GM19452 (cell line): ENCODE data around the gene LLGL1.
"Not testable (repeated sequence)": the region's sequence is repeated elsewhere in the genome, so short reads cannot be mapped to it uniquely, and the experiment has no call there.

Source experiments
- ATAC-seq: cut with Tn5 transposase; IDR thresholded peaks from one replicate; pipeline ENCODE4 v1.9.1; 2021; ENCODE audit not compliant: unreplicated experiment

LLGL1 gene

DNA sequence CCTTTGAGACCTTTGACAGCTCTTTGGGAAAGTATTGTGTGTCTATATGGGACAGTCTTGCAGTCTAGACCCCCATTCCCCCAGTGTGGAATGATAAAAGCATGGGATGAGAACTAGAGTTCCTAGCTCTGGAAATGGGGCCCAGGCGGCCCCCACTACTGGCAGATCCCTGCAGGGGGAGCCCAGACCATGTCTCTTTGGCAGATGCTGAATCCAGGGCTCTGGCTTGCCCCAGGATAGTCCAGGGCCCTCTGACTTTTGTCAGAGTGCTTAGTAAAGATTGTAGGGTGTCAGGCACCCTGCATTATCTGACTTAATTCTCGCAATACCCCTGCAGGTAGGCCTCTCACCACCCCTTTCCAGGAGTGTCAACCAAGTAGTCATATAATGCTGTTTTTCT is 33.5 kb upstream of the LLGL1 start:
- ATAC-seq, result no peak

DNA sequence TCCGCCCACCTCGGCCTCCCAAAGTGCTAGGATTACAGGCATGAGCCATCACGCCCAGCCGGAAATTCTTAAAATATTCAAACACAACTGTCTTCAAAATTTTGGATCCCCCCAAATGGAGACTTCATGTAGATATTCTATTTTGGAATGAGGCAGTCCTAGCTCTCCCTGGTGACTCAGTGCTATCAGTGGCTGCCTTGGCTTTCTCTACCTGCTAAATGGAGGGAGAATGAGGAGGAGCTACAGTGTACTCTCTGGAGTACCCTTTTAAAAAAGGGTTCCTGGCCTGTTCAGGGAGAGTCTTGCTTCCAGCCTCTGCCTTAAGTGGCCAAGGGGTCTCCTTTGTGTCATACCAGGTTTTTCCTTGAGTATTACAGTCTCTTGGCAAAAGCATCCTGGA is 31.0 kb upstream of the LLGL1 start:
- no peak for ATAC-seq

DNA sequence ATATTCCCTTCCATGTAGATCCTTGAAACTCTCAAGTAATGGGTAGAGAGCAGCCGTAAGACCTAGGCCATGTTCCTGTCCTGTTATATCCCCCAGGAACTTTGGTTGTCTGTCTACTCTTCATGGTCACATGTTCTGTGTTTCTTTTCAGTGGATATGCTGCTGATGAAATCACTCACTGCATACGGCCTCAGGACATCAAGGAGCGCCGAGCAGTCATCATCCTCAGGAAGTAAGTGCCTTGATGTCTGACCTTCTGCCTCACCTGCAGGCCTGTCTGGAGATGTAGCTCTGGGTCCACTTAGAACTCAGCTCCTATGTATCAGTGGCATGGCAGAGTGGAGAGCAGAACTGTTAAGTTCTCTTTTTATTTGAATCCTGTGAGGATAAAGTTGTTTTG is 30.6 kb upstream of the LLGL1 start:
- no peak for ATAC-seq

DNA sequence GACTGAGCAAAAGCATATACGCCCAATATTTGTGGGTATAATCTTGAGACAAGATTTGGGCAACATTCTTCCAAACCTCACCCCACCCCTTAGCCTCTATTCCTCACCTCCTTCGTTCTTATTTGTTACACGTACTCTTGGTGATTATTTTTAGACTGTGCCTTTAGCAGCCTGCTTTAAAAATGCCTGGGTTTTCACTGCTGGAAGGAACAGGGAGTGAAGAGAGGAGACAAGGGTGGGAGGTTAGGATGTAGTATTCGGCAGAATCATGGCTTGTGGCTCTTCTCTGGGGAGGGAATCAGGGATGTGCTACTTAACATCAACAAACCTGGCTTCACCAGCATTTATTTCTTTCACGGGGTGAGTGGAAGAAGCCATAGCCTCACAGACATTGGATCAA is 30.2 kb upstream of the LLGL1 start:
- ATAC-seq, result no peak

DNA sequence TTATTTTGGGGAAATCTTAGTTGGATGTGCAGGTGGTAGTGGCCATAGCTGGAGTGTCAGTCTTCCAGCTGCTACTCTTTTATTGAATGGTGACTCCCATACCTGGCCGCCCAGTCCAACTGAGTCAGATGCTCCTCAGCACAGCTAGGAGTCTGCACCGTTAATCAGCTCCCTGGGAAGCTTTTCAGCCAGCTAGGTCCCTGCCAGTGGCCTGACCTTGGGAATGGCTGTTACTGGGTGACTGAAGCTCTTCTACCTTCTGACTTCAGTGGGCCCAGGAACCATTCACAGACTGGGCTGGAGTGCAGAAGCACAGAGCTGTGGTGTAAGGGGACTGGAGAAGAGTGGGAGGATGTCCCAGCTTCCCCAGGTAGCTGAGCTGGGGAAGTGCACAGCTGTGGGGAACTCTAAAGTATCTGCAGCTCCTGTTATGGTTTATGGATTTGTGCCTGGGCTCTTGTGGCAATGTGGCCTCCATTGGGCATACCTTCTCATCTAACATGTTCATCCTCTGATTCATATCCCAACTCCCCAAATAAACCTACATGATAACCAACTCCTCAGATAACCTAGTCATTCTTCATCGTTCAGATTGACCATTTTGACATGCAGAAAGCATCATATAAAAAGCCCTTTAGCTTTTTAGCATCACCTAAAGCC is 27.8 kb upstream of the LLGL1 start:
- ATAC-seq, result no peak

DNA sequence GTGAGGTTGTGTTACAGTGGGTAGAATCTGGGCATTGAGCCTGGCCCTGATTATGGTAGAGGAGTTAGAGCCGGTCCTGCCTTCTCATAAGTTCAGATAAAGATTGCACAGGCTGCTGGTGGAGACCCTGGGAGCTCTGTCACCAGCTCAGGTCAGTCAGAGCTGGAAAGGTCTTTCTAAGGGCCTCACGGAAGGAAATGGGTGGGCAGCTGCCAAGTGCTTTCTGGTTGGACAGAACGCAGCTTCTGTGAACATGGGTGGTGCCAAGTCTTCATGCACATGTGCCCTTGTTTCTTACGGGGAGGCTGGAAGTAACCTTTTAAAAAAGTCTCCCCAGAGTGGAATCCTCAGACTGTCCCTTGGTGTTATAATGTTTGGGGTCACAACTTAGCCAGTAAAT is 26.9 kb upstream of the LLGL1 start:
- no peak for ATAC-seq

DNA sequence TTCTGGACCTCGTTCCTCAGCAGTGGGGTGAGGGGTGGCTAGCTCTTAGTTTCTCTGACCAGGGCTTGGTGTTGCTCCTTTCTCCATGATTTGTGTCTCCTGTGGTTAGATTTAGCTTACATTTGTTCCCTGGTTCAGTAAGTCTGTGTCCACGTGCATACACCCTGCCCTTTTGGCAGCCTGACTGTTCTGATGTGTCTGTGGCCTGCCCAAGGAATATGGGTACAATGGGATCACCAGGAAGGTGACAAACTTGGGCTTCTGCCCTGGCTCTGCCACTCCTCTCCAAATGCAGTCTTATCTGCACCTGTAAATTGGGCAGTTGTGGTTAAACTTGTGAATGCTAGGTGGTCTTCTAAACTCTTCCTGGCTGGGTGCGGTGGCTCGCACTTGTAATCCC is 24.3 kb upstream of the LLGL1 start:
- ATAC-seq, result no peak

DNA sequence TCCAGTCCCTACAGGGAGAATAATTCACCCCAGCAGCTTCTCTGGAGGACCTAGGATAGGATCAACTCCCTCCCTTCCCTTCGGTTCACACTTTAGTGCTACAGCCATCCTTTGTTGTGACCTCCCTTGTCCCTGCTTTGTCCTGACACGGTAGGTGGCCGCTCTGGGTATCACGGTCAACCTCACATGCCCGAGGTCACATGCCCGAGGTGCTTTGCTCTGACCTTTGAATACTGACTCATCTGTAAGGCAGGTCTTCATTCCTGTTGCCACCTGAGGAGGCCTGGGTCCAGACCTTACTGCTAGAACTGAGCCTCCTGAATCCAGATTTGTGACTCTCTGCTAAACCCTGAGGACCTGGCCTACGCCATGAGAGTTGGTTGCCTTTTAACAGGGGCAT is 22.1 kb upstream of the LLGL1 start:
- no peak for ATAC-seq

DNA sequence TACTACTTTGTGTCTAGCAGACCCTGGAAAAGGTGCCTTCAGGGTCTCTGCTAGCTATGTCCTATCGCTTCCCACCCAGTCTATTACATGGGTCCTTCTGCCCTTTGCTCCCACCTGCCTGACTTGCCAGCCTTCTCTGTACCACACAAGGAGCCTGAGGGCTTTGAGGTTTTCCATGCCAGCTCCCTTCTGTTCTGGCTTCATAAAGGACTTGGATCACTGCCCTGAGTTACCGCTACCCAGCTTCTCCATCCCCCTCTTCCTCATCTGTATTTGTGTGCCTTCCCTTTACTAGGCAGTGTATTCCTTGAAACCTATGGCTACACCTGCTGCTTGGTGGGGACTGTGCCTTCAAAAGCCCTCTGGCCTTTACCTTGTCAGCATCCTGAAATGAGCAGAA is 19.6 kb upstream of the LLGL1 start:
- ATAC-seq, result no peak

DNA sequence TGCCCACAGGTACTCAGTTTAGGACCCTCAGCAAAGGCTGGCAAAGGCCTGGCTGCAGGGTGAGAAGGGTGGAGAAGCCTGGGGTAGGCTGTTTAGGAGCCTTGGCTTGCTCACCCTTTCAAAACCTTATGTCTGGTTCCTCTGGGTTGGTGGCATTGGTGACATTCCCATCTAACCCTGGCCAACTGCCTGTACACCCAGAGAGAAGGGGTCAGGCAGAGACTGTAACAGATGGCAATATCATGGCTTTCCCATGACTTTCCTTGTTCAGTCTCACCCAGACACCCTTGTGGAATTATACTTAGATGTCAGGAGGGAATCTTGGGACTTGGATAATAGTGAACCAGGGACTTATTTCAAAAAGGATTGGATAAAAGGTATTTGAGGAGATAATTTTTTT is 18.5 kb upstream of the LLGL1 start:
- ATAC-seq, result no peak

DNA sequence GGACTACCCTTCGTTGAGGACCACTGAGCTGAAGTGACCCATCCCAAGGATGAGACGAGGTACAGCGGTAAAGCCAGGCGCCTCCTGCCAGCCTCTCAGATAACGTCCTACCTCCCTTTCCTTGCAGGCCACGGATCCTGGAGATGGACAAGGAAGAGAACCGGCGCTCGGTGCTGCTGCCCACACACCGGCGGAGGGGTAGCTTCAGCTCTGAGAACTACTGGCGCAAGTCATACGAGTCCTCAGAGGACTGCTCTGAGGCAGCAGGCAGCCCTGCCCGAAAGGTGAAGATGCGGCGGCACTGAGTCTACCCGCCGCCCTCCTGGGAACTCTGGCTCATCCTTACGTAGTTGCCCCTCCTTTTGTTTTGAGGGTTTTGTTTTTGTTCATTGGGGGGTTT is 17.3 kb upstream of the LLGL1 start:
- no peak for ATAC-seq

DNA sequence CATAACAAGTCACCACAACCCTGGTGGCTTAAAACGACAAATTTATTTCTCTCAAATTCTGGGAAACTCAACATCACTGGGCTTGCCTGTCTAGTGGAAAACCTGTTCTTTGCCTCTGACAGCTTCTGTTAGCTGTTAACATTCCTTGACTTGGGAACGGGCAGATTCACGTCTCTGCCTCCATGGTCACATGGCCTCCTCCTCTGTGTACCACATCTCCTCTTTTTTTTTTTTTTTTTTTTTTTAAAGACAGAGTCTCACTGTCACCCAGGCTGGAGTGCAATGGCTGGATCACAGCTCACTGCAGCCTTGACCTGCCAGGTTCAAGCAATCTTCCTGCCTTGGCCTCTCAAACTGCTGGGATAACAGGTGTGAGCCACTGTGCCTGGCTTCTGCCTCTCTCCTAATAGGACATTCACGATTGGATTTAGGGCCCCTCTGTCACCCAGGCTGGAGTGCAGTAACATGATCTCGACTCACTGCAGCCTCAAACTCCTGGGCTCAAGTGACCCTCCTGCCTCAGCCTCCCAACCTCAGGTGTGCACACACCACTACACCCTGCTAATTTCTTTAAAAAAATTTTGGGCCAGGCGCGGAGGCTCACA is 11.7 kb upstream of the LLGL1 start:
- ATAC-seq, result no peak

DNA sequence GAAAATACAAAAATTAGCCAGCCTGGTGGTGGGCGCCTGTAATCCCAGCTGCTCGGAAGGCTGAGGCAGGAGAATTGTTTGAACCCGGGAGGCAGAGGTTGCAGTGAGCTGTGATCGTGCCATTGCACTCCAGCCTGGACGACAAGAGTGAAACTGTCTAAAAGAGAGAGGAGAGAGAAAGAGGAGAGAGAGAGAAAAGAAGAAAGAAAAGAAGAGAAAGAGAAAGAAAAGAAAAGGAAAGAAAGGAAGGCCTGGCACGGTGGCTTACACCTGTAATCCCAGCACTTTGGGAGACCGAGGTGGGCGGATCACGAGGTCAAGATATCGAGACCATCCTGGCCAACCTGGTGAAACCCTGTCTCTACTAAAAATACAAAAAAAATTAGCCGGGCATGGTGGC is 8.5 kb upstream of the LLGL1 start:
- ATAC-seq, result not testable (repeated sequence)

DNA sequence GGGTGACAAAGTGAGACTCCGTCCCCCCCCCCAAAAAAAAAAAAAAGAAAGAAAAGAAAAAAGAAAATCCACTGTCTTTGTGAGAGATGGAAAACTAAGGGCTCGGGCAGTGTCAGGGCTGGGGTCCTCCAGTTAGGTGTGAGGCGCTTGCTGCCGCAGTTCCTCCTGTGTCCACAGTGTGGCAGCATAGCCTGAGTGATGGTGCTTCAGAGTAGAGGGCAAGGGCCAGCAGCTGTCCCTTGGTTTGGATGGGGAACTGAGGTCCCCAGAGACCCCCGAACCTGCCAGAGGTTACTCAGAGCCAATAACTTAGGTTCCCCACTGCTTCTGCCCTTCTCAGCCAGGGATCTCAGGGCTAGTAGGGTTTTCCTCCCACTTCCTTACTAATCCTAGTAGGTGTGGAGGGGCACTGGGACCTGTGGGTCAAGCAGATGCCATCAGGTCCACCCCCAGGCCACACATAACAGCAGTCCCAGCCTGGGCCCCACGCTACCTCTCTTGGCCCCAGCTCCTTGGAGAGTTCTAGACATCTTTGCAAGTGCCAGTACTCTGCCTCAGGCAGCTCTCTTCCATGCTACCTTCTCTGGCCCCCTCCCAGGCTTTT is 7.9 kb upstream of the LLGL1 start:
- no peak for ATAC-seq

DNA sequence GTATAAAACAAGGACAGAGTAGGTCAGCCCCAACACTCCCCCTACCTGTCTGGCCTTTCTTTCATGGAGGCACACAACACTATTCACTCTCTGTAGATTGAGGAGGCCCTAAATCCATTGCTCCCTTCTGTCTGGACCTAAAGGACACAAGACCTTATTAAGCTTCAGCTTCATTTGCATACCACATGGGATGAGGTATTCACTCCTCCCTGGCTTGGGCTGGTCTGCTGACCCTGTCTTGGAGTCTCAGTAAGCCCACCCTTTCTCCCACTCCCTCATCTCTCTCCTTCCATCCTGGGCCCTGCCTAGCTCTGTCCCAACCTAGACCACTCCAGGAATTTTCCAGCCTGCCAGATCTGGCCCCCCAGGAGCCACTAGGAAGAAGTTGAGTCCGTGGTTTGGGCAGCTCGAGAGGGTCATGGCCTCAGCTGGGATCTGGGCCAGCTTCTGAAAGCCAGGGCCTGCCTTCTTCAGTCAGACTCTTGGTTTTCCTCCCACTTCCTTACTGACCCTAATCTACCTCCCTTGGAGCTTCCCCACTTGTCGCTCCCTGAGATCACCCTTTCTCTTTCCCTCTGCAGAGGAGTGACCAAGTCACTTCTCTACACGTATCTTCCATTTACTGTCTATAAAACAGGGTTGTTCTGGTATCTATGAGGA is 6.5 kb upstream of the LLGL1 start:
- no peak for ATAC-seq

DNA sequence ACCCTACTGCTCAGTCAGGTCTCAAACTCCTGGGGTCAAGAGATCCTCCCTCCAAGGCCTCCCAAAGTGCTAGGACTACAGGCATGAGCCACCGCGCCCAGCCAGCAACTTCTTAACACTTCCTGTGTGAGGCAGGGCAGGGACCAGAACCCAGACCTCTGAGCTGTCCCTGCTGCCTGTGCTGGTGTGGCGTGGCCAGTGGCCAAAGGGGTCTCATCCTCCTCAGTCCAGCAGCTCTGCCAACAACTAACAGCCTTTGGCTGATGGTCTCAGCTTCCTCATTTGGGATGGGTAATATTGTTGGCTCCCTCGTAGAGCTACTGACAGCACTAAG is 1.4 kb upstream of the LLGL1 start:
- no peak for ATAC-seq

DNA sequence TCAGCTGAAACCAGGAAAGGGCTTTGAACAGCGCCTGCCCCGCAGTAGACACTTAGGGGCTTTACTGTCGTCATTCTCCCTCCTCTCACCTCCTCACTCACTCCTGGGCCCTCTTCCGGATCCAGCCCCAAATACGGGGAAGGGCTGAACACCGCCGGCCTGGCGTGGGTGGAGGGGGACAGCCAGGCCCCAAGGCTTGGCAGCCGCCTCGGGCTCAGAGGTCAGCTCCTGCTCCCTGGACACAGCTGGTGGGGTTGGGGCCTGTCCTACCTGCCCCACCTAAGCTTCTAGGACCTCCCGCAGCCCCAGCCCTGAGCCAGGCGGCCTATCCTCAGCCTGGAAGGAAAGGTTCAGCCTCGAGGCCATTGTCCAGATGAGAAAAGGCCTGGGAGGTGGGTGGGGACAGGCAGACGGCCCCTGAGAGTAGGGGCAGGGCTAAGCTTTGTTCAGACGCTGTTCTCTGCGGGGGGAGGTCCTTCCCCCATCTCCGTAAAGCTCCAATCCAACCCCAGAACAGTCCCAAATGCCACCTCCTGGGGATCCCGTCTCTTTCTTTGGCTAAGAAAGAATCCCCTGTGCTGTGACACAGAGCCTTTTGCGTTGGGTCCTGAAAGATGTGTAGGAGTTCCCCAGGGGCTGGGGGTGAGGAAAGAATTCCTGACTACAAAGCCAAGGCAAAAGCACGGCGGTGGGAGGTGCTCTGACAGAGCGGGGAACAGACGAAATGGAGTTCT is 881 bp upstream of the LLGL1 start:
- no peak for ATAC-seq

DNA sequence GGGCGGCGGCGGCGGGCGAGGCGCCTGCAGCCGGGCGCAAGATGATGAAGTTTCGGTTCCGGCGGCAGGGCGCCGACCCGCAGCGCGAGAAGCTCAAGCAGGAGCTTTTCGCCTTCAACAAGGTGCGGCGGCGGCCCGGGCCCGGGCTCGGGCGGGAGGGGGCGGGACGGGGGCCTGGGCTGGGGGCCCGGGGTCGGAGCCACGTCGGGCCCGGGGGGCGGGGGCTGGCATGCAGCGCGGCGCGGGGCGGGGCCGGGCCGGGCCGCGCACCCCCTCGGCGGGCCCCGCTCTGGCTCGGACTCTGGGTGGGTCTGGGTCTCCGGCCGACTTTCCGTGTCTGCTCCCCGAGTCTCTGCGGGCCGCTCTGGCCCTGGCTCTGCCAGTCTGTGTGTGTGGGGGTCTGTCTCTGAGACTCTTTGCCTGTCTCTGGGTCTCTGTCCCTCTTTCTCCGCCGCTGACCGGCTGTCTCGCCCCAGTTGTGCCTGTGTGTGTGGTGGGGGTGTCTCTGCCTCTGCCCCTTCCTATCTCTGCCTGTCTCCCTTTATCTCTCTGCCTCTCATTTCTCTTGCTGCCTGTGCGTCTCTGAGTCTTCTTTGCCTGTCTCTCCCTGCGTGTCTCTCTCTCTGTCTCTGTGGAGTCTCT is 328 bp downstream of the LLGL1 start:
- ATAC-seq, result peak; percentile 16

DNA sequence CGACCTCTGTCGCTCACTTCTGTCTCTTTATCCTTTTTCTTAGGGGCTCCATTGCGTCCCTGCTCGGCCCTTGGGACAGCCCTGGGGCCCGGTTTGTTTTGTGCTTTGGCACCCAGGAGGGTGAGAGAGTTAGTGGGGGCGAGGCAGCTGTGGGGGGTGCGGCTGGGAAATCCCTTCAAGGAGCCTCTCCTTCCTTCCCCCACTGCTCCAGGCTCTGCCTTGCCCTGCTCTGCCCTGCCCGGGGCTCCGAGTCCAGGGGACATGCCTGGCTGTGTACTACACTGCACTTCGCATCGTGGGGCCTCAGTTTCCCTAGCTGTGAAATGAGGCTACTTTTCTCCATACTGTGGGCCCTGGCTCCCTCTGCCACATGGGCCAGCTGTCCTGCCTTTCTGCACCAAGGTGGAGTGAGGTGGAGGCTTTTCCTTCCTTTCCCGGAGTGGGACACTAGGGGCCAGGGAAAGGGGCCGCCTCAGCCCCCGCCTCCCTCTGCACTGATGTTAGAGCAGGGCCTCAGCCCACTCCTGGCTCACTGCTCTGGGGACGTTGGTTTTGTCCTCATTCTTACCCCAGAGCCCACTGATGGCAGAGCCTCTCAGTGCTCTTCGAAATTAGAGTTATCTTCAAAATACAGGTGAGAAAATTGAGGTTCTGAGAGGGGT is 980 bp downstream of the LLGL1 start:
- ATAC-seq, result no peak

DNA sequence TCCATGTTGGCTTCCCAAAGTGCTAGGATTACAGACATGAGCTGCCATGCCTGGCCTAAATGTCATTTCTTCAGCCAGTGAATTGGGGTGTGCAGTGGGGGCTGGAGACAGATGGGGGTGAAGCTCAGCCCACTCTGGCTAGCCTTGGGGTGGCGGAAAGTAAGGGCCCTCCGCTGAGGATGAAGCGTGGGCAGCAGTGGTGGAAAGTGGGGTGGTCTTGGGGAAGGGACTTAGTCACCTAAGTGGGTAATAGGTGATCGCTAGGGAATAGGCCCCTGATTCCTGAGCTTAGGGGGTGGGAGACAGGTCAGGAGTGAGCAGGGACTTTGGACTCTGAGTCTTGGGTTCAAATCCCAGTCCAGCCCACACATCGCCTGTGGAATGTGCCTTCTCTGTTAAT is 2.2 kb downstream of the LLGL1 start:
- ATAC-seq, result no peak

DNA sequence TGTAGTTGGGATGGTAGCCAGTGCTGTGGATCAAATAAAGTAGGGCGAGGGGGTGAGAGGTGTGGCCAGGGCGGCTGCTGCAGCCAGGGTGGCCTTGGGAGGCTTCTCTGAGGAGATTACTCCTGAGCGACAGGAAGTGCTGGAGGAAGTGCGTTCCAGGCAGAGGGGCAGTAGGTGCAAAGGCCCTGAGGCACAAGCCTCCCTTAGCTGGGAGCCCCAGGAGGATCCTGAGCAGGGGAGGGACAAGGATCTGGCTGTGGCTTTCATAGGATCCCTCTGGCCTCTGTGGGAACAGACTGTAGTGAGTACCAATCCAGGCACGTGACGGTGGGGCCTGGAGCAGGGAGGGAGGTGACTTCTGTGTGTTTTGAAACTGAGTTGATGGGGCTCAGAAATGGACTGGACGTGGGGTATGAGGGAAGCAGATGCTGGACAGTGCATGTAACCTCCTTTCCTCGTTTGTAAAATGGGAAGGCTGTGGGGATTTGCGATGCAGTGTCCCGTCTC is 2.8 kb downstream of the LLGL1 start:
- ATAC-seq, result no peak
